A549 (cell line): ENCODE measurements around the gene SLC10A7. TPM values are rescaled to one million over a fixed set of nuclear protein-coding genes. Genes with fewer than 3 reads are reported as not detected.

Experiments
- ATAC-seq, 2 experiments: fragments of 200-7000 bp in 1 of 2; fragments of >200 bp in 1 of 2; cut with Nextera tagmentation in 1 of 2; cut with Tn5 transposase in 1 of 2; 3 replicates each; pipeline versions ENCODE4 v1.8.0 to v1.9.1; 2018 to 2020; ENCODE audit warnings: mild to moderate bottlenecking in 1 of 2, moderate library complexity in 1 of 2
- CTCF ChIA-PET: fragments of 300-600 bp; sonication (Branson Sonifier 250); formaldehyde crosslinking; extraction: SDS; loops from one replicate; lab custom pipeline; 2021; ENCODE audit warnings: antibody characterized with exemption, inconsistent platforms; lab: Yijun Ruan, JAX
- POLR2A ChIA-PET: fragments of 350-600 bp; formaldehyde crosslinking; extraction: SDS; loops from one replicate; lab custom pipeline; 2021; ENCODE audit warnings: antibody characterized with exemption, inconsistent platforms; lab: Yijun Ruan, JAX
- DNase-seq, 2 experiments: peaks; one replicate each; pipeline versions ENCODE4 v3.0.0 to v3.0.0-alpha.2; 2011 to 2016; ENCODE audit warnings: low read depth in 1 of 2, low spot score in 1 of 2
- FAIRE-seq: peaks from 2 replicates; lab custom pipeline; 2011; peaks lifted over from hg19 to GRCh38; lab: Jason Lieb, UNC
- H3K27ac ChIP-seq, 2 experiments: fragments of >200 bp; sonication (Bioruptor Twin); formaldehyde crosslinking; 3 replicates each; pipeline ENCODE4 v1.5.1; 2016 to 2017
- H3K4me1 ChIP-seq: fragments of >200 bp; sonication (Bioruptor Twin); formaldehyde crosslinking; 3 replicates; pipeline ENCODE4 v1.6.1; 2016
- H3K4me2 ChIP-seq: fragments of >200 bp; sonication (Bioruptor Twin); formaldehyde crosslinking; 3 replicates; pipeline ENCODE4 v1.6.1; 2016
- H3K4me3 ChIP-seq: fragments of >200 bp; sonication (Bioruptor Twin); formaldehyde crosslinking; 3 replicates; pipeline ENCODE4 v1.5.1; 2016
- H3K9me3 ChIP-seq: fragments of >200 bp; sonication (Bioruptor Twin); formaldehyde crosslinking; 3 replicates; pipeline ENCODE4 v1.6.1; 2016
- ATOH8 ChIP-seq: fragments of 250-450 bp; sonication (Bioruptor Pico); IDR thresholded peaks from 2 replicates; pipeline ENCODE4 v1.5.0; 2020; ENCODE audit warnings: low read depth, mild to moderate bottlenecking, moderate library complexity
- BCL3 ChIP-seq: fragments of >200 bp; sonication (Bioruptor Twin); formaldehyde crosslinking; IDR thresholded peaks from 3 replicates; pipeline ENCODE4 v1.6.1; 2016
- CHD2 ChIP-seq: fragments of 150-350 bp; IDR thresholded peaks from 2 replicates; pipeline ENCODE4 v1.6.1; 2014; ENCODE audit warnings: low read length; ENCODE audit not compliant: partially characterized antibody
- FOXS1 ChIP-seq: fragments of 250-450 bp; sonication (Bioruptor Pico); IDR thresholded peaks from 2 replicates; pipeline ENCODE4 v1.5.0; 2020; ENCODE audit warnings: mild to moderate bottlenecking, moderate library complexity
- GATA3 ChIP-seq: IDR thresholded peaks from 2 replicates; pipeline ENCODE4 v1.6.1; 2012; ENCODE audit warnings: borderline replicate concordance
- HOXB13 ChIP-seq: fragments of 250-450 bp; sonication (Bioruptor Pico); IDR thresholded peaks from 2 replicates; pipeline ENCODE4 v1.5.0; 2020; ENCODE audit warnings: low read depth, mild to moderate bottlenecking, moderate library complexity
- JUN ChIP-seq, 2 experiments: fragments of >200 bp; sonication (Bioruptor Twin); formaldehyde crosslinking; IDR thresholded peaks; 2 replicates in 1 of 2; 3 replicates in 1 of 2; pipeline ENCODE4 v1.6.1; 2016 to 2017
- KDM5A ChIP-seq: fragments of 200-600 bp; sonication (generic); IDR thresholded peaks from 2 replicates; pipeline ENCODE4 v1.6.1; 2016; ENCODE audit warnings: antibody characterized with exemption, mild to moderate bottlenecking
- NFE2L2 ChIP-seq: fragments of 150-350 bp; conservative IDR thresholded peaks from 2 replicates; pipeline ENCODE4 v1.6.1; 2014; ENCODE audit warnings: low read length
- NPAS2 ChIP-seq: fragments of 250-450 bp; sonication (Bioruptor Pico); IDR thresholded peaks from 2 replicates; pipeline ENCODE4 v1.8.0; 2022; ENCODE audit warnings: mild to moderate bottlenecking, moderate library complexity, borderline replicate concordance
- NR3C1 ChIP-seq: fragments of >200 bp; sonication (Bioruptor Twin); formaldehyde crosslinking; IDR thresholded peaks from 3 replicates; pipeline ENCODE4 v1.6.1; 2017
- PBX3 ChIP-seq: IDR thresholded peaks from 2 replicates; pipeline ENCODE4 v1.6.1; 2012
- PHF8 ChIP-seq: fragments of 200-600 bp; sonication (generic); IDR thresholded peaks from 2 replicates; pipeline ENCODE4 v1.6.1; 2016; ENCODE audit warnings: low read depth, mild to moderate bottlenecking, antibody characterized with exemption, moderate library complexity, borderline replicate concordance
- POLR2AphosphoS2 ChIP-seq: conservative IDR thresholded peaks from 2 replicates; pipeline ENCODE4 v1.6.1; 2012; ENCODE audit warnings: low read length, improper control_type of control experiment, inconsistent platforms
- RAD21 ChIP-seq, 2 experiments: fragments of >200 bp in 1 of 2; sonication (Bioruptor Twin) in 1 of 2; formaldehyde crosslinking in 1 of 2; IDR thresholded peaks in 1 of 2; conservative IDR thresholded peaks in 1 of 2; 2 replicates in 1 of 2; 3 replicates in 1 of 2; pipeline ENCODE4 v1.6.1; 2012 to 2018; ENCODE audit warnings: inconsistent platforms in 1 of 2
- RFX5 ChIP-seq: fragments of 450-650 bp; IDR thresholded peaks from 2 replicates; pipeline ENCODE4 v1.7.1; 2014; ENCODE audit warnings: antibody characterized with exemption, mild to moderate bottlenecking, moderate library complexity
- SMC3 ChIP-seq: fragments of >200 bp; sonication (Bioruptor Twin); formaldehyde crosslinking; IDR thresholded peaks from 3 replicates; pipeline ENCODE4 v1.6.1; 2018; ENCODE audit warnings: inconsistent platforms
- TFCP2L1 ChIP-seq: fragments of 250-450 bp; sonication (Bioruptor Pico); IDR thresholded peaks from 2 replicates; pipeline ENCODE4 v1.5.0; 2021; ENCODE audit warnings: mild to moderate bottlenecking
- USF2 ChIP-seq: fragments of 450-650 bp; IDR thresholded peaks from 2 replicates; pipeline ENCODE4 v1.6.1; 2014; ENCODE audit warnings: antibody characterized with exemption
- ZNF302 ChIP-seq: fragments of 250-450 bp; sonication (Bioruptor Pico); IDR thresholded peaks from 2 replicates; pipeline ENCODE4 v1.9.0; 2021; ENCODE audit warnings: inconsistent platforms, mild to moderate bottlenecking, moderate library complexity
- WGBS: methylation state at CpG from one replicate; pipeline ENCODE4 v1.1.6; 2017; ENCODE audit errors: missing lambda C conversion rate; 5-methylcytosine and 5-hydroxymethylcytosine counted together
- polyA plus RNA-seq, 4 experiments: library from polyadenylated mRNA; depleted of rRNA in 3 of 4; stranded (reverse); fragments of >200 nt; fragmentation: RNase III in 1 of 4; extraction: RNeasy Plus Mini Kit Qiagen cat#74134 plus additional on column Dnase treatment in 1 of 4; gene quantifications; 2 replicates in 3 of 4; 3 replicates in 1 of 4; pipeline ENCODE4 v1.2.3, GENCODE V29; 2011 to 2017

The SLC10A7 gene
- polyA plus RNA-seq, 2 of the 4 experiments (the other 2 are of a cell fraction), result 1.3 to 6.5 TPM

- ChIA-PET POLR2A (no interaction called here), CTCF (no interaction called here)
- H3K4me2 ChIP-seq, result no peak overlapping the region
- 11% methylated on average over 1 of the region's 1 CpG for WGBS
- ATAC-seq (no peak), DNase-seq (peak in 1 of 2 experiments; percentile 2), FAIRE-seq (no peak)
- no peaks in the 10 kb centered on the region for H3K9me3 ChIP-seq
- no peak for TF ChIP-seq GATA3
- TF ChIP-seq NR3C1, result no peak
- TF ChIP-seq ZNF302, result no peak
- no peak for TF ChIP-seq JUN (IDR thresholded peaks at IDR 0.05)
- TF ChIP-seq BCL3, result no peak
- TF ChIP-seq USF2, result no peak
- no peak for TF ChIP-seq KDM5A
- no peak for TF ChIP-seq RAD21 (conservative IDR thresholded peaks at IDR 0.05 in 1 of 2, IDR thresholded peaks at IDR 0.05 in 1 of 2)
- no peak overlapping the region for H3K27ac ChIP-seq
- no peaks in the 10 kb centered on the region for H3K4me1 ChIP-seq
- H3K4me3 ChIP-seq, result no peak overlapping the region
Observed at GRCh38 chr4:146458594-146458993, 63.1 kb downstream of the SLC10A7 start.

GRCh38 chr4:146456681-146457080 is 65.1 kb downstream of the SLC10A7 start:
- FAIRE-seq (no peak), ATAC-seq (no peak), DNase-seq (no peak)
- Histone ChIP-seq H3K9me3 (no peaks in the 10 kb centered on the region), H3K4me2 (no peak overlapping the region), H3K27ac (no peak overlapping the region), H3K4me1 (no peaks in the 10 kb centered on the region), H3K4me3 (no peak overlapping the region)
- CTCF ChIA-PET, result no interaction called here
- POLR2A ChIA-PET, result no interaction called here
- WGBS, result 42% methylated on average over 2 of the region's 2 CpGs
- no peak for TF ChIP-seq GATA3
- TF ChIP-seq POLR2AphosphoS2, result no peak
- no peak for TF ChIP-seq RFX5
- TF ChIP-seq NFE2L2, result no peak
- TF ChIP-seq PHF8, result no peak
- TF ChIP-seq USF2, result no peak
- no peak for TF ChIP-seq CHD2
- TF ChIP-seq SMC3, result no peak
- no peak for TF ChIP-seq TFCP2L1 (CRISPR knock-in tag)
- no peak for TF ChIP-seq HOXB13
- TF ChIP-seq FOXS1 (CRISPR knock-in tag), result no peak
- no peak for TF ChIP-seq PBX3
- no peak for TF ChIP-seq NPAS2
- TF ChIP-seq ATOH8 (CRISPR knock-in tag), result no peak
